H9 (cell line): ENCODE data around the gene S100A8. TPM values are rescaled to one million over a fixed set of nuclear protein-coding genes. Genes with fewer than 3 reads are reported as not detected.

Experiments used
- DNase-seq: peaks from one replicate; pipeline ENCODE4 v3.0.0-alpha.2; 2017
- H2AFZ ChIP-seq: one replicate; pipeline ENCODE4 v1.6.1; 2013; ENCODE audit warnings: mild to moderate bottlenecking, low read length, control low read depth, moderate library complexity
- H2AK5ac ChIP-seq: 2 replicates; pipeline ENCODE4 v1.6.1; 2013; ENCODE audit warnings: low read length, control low read depth, mixed read lengths; ENCODE audit not compliant: insufficient read length
- H2BK120ac ChIP-seq: one replicate; pipeline ENCODE4 v1.6.1; 2013; ENCODE audit warnings: low read depth, mild to moderate bottlenecking, low read length, control low read depth, inconsistent platforms; ENCODE audit not compliant: poor library complexity, severe bottlenecking
- H2BK12ac ChIP-seq: 2 replicates; pipeline ENCODE4 v1.6.1; 2013; ENCODE audit warnings: low read length, control low read depth, mixed read lengths, low read depth; ENCODE audit not compliant: insufficient read length
- H2BK15ac ChIP-seq: 2 replicates; pipeline ENCODE4 v1.6.1; 2013; ENCODE audit warnings: low read depth, low read length, control low read depth
- H2BK20ac ChIP-seq: one replicate; pipeline ENCODE4 v1.6.1; 2013; ENCODE audit warnings: low read depth, mild to moderate bottlenecking, low read length, control low read depth, inconsistent platforms; ENCODE audit not compliant: poor library complexity, severe bottlenecking
- H2BK5ac ChIP-seq: 2 replicates; pipeline ENCODE4 v1.6.1; 2013; ENCODE audit warnings: low read length, control low read depth, mixed read lengths; ENCODE audit not compliant: insufficient read length
- H3K14ac ChIP-seq: 2 replicates; pipeline ENCODE4 v1.6.1; 2013; ENCODE audit warnings: low read length, control low read depth; ENCODE audit not compliant: insufficient read depth
- H3K18ac ChIP-seq: 2 replicates; pipeline ENCODE4 v1.6.1; 2013; ENCODE audit warnings: low read depth, mild to moderate bottlenecking, mixed read lengths, low read length, control low read depth; ENCODE audit not compliant: insufficient read length
- H3K23ac ChIP-seq: 2 replicates; pipeline ENCODE4 v1.6.1; 2013; ENCODE audit warnings: low read length, control low read depth, mixed read lengths, low read depth; ENCODE audit not compliant: insufficient read length
- H3K23me2 ChIP-seq: 2 replicates; pipeline ENCODE4 v1.6.1; 2013; ENCODE audit warnings: low read depth, mild to moderate bottlenecking, mixed read lengths, low read length, control low read depth; ENCODE audit not compliant: insufficient read length, poor library complexity, severe bottlenecking
- H3K27ac ChIP-seq: 2 replicates; pipeline ENCODE4 v1.5.1; 2013; ENCODE audit warnings: low read length, control low read depth, mixed read lengths, low read depth; ENCODE audit not compliant: insufficient read length
- H3K27me3 ChIP-seq: 2 replicates; pipeline ENCODE4 v1.6.1; 2013; ENCODE audit warnings: low read length, control low read depth, inconsistent platforms; ENCODE audit not compliant: insufficient read depth
- H3K4ac ChIP-seq: 2 replicates; pipeline ENCODE4 v1.6.1; 2013; ENCODE audit warnings: low read depth, mild to moderate bottlenecking, control low read depth, inconsistent platforms, low read length, moderate library complexity
- H3K4me1 ChIP-seq: 2 replicates; pipeline ENCODE4 v1.6.1; 2013; ENCODE audit warnings: low read length, control low read depth, inconsistent platforms; ENCODE audit not compliant: insufficient read depth
- H3K4me2 ChIP-seq: 2 replicates; pipeline ENCODE4 v1.6.1; 2013; ENCODE audit warnings: low read length, control low read depth, mixed read lengths; ENCODE audit not compliant: insufficient read length, insufficient read depth
- H3K56ac ChIP-seq: 2 replicates; pipeline ENCODE4 v1.6.1; 2013; ENCODE audit warnings: low read depth, mild to moderate bottlenecking, mixed read lengths, low read length, control low read depth; ENCODE audit not compliant: insufficient read length
- H3K79me1 ChIP-seq: 2 replicates; pipeline ENCODE4 v1.6.1; 2013; ENCODE audit warnings: low read depth, mild to moderate bottlenecking, moderate library complexity, low read length, control low read depth, inconsistent platforms; ENCODE audit not compliant: insufficient read depth, poor library complexity, severe bottlenecking
- H3K79me2 ChIP-seq: 2 replicates; pipeline ENCODE4 v1.6.1; 2013; ENCODE audit warnings: low read length, control low read depth, inconsistent platforms; ENCODE audit not compliant: insufficient read depth
- H3K9ac ChIP-seq: 2 replicates; pipeline ENCODE4 v1.6.1; 2013; ENCODE audit warnings: low read length, control low read depth, mixed read lengths; ENCODE audit not compliant: insufficient read length; ENCODE audit errors: extremely low read depth
- H3K9me3 ChIP-seq: one replicate; pipeline ENCODE4 v1.6.1; 2013; ENCODE audit warnings: low read depth, low read length, inconsistent platforms; ENCODE audit not compliant: control insufficient read depth
- H3T11ph ChIP-seq: one replicate; pipeline ENCODE4 v1.6.1; 2013; ENCODE audit warnings: mild to moderate bottlenecking, low read length, control low read depth, inconsistent platforms
- H4K20me1 ChIP-seq: one replicate; pipeline ENCODE4 v1.6.1; 2013; ENCODE audit not compliant: control insufficient read depth, insufficient read length, insufficient read depth
- H4K5ac ChIP-seq: 2 replicates; pipeline ENCODE4 v1.6.1; 2013; ENCODE audit warnings: low read depth, mild to moderate bottlenecking, mixed read lengths, low read length, control low read depth; ENCODE audit not compliant: insufficient read length
- H4K8ac ChIP-seq: replicated peaks from 2 replicates; pipeline ENCODE4 v1.6.1; 2013; ENCODE audit warnings: low read length, control low read depth, mixed read lengths, low read depth; ENCODE audit not compliant: insufficient read length
- H4K91ac ChIP-seq: 2 replicates; pipeline ENCODE4 v1.6.1; 2013; ENCODE audit warnings: low read depth, mild to moderate bottlenecking, moderate library complexity, mixed read lengths, low read length, control low read depth; ENCODE audit not compliant: insufficient read length
- H3K27ac Mint-ChIP-seq, 3 experiments: 2 replicates in 2 of 3; 3 replicates in 1 of 3; pipeline ENCODE4 v1.8.0; 2020 to 2021; ENCODE audit warnings: mixed read lengths in 3 of 3, mild to moderate bottlenecking in 1 of 3, moderate library complexity in 1 of 3
- H3K27me3 Mint-ChIP-seq: 2 replicates; pipeline ENCODE4 v1.8.0; 2021; ENCODE audit warnings: low read depth, mild to moderate bottlenecking, moderate library complexity, mixed read lengths
- H3K36me3 Mint-ChIP-seq, 3 experiments: 2 replicates in 2 of 3; 3 replicates in 1 of 3; pipeline ENCODE4 v1.8.0; 2020 to 2021; ENCODE audit warnings: low read depth in 3 of 3, mixed read lengths in 3 of 3; ENCODE audit not compliant: insufficient read depth in 1 of 3
- H3K4me1 Mint-ChIP-seq, 2 experiments: 2 replicates each; pipeline ENCODE4 v1.8.0; 2020; ENCODE audit warnings: mixed read lengths in 2 of 2
- H3K4me3 Mint-ChIP-seq, 2 experiments: 2 replicates in 1 of 2; 3 replicates in 1 of 2; pipeline ENCODE4 v1.8.0; 2020 to 2021; ENCODE audit warnings: mild to moderate bottlenecking in 2 of 2, mixed read lengths in 2 of 2, moderate library complexity in 1 of 2
- H3K9me3 Mint-ChIP-seq, 2 experiments: 2 replicates in 1 of 2; 3 replicates in 1 of 2; pipeline ENCODE4 v1.8.0; 2020; ENCODE audit warnings: mild to moderate bottlenecking in 2 of 2, mixed read lengths in 2 of 2, moderate library complexity in 1 of 2
- CTCF ChIP-seq: fragments of 200-600 bp; sonication (generic); conservative IDR thresholded peaks from 3 replicates; pipeline ENCODE4 v1.8.0; 2021; ENCODE audit warnings: antibody characterized with exemption, mild to moderate bottlenecking
- total RNA-seq: library from RNA; stranded (reverse); gene quantifications from 2 replicates; pipeline ENCODE4 v1.2.1, GENCODE V29; 2021

The S100A8 gene
- total RNA-seq, 1 experiment from 2014 or later, result not detected

- Histone ChIP-seq H4K5ac (no peak overlapping the region), H3K4me2 (no peak overlapping the region), H3K56ac (no peak overlapping the region), H3K27me3 (no peaks in the 10 kb centered on the region), H3K4me1 (no peaks in the 10 kb centered on the region), H3K9ac (no peak overlapping the region), H4K20me1 (no peaks in the 10 kb centered on the region), H2BK20ac (no peak overlapping the region), H3T11ph (no peak overlapping the region), H3K18ac (no peak overlapping the region), H3K23ac (no peak overlapping the region), H4K8ac (no peak overlapping the region), H2AK5ac (no peak overlapping the region), H4K91ac (no peak overlapping the region), H3K79me2 (no peaks in the 10 kb centered on the region), H3K27ac (no peak overlapping the region), H3K9me3 (no peaks in the 10 kb centered on the region), H3K14ac (no peak overlapping the region), H2BK12ac (no peak overlapping the region), H3K4ac (no peak overlapping the region), H3K23me2 (no peaks in the 10 kb centered on the region), H2BK120ac (no peak overlapping the region), H2BK5ac (no peak overlapping the region), H2BK15ac (no peak overlapping the region), H2AFZ (no peak overlapping the region), H3K79me1 (no peaks in the 10 kb centered on the region)
- Mint-ChIP-seq H3K9me3 (no peaks in the 10 kb centered on the region; a peak in 1 of 5 replicates), H3K27ac (no peak overlapping the region), H3K27me3 (peaks cover 13% of the 10 kb centered on the region), H3K4me1 (no peaks in the 10 kb centered on the region), H3K36me3 (no peaks in the 10 kb centered on the region), H3K4me3 (no peak overlapping the region)
- TF ChIP-seq CTCF, result no peak
- no peak for DNase-seq
These were observed 48.4 kb upstream of the S100A8 start for GRCh38 chr1:153439273-153439672.
